Stromal cell of bone marrow (primary cell): Measurements from ENCODE around the gene ATP2C1.

Experiments used
- DNase-seq: peaks from one replicate; pipeline ENCODE4 v3.0.0-alpha.2; 2012; ENCODE audit warnings: low read depth

ATP2C1 gene

DNA sequence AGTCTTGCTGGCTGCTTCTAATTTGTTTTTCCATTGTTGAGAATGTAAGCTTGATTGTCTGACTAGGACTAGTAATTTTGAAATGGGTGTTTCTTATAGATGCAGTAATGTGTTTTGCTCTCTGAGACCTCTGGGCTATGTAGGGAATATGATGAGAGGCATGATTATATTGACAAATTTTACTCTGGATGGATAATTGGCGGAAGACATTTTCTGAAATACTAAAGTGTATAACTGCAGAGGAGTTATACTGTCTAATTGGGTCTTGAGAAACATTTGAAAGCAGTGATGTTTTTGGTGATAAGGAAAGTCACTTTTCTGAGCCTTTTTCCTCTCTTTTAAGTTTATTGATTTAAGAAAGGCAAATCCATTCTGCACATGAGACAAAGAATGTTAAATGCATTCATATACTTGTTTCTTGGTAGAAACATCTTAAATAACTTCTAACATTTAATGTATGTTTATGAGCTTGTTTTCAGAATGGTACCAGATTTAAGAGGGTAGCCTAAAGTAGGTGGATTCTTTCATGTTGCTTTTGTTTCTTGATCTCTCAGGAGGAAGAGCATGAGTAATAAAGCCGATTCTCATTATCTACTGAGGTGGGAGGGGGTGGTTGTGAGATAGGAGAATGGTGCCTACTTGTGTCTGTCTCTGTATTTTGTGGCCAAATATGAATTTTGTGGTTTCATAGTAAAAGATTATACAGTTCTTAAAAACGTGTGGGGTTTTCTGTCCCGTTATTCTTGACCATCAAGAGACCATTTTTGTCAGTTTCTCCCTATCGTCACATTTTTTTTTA is 2.0 kb downstream of the ATP2C1 start:
- DNase-seq: no peak

DNA sequence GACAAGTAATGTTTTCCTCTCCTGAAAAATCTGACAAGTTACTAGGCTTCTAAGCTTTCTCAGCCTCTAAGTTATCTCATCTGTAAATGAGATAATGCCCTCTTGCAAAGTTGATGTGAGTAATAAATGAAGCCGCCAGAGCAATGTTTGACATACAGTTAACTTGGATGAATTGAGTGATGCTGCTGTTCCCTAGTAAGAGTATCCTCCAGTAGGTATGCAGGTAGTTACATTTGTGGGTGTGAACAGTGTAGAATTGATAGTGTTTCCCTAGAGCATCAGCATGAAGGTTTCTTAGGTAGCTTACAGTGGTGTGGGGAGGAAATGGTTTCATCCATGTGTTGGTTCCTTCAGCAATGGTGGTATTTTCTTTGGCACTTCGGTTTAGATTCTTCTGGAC is 3.4 kb downstream of the ATP2C1 start:
- no peak for DNase-seq

DNA sequence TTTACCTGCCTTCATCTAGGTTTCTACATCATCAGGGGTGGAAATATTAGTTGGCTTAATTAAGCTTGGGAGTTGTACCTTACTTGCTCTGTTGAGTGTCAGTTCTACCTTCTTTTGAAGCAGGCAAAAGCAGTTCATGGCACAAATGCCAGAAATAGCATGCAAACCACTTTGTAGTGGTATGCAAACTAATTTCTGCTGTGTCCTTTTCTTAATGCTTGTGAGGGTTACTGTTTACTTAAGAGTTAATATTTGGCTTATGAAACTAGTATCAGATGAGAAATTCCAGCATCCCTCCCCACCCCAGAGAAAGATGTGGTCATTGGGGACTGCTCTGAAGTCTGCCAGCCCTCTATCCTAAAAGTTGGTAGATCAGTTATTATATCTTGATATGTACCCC is 7.1 kb downstream of the ATP2C1 start:
- no peak for DNase-seq

DNA sequence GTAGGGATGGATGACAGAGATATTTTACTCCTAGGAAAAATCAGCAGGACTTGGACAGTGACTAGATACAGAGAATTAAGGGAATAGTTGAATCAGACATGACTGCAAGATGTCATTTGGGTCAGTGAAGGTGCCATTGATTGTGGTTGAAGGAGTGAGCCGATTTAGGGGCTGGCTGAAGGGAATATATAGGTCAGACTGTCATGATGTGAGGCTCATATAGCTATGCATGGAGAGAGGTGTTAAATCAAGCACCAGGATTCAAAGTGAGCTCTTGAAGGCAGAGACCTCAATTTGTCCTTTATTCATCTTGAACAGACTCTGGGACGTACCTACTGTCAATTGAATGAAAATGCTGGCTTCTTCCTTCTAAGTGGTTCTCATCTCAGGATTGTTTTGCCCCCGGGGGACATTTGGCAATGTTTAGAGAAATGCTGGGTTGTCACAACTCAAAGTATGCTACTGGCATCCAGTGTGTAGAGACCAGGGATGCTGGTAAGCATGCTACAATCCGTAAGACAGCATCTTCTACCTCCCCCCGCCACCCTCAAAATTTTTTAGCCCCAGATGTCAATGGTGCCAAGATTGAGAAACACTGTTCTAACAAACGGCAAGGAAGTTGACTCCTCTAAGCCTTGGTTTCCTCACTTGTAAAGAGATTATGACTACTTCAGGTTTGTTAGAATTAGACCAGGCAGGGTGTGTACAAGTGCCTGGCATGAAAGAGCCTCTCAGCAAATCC is 7.8 kb downstream of the ATP2C1 start:
- DNase-seq: no peak

DNA sequence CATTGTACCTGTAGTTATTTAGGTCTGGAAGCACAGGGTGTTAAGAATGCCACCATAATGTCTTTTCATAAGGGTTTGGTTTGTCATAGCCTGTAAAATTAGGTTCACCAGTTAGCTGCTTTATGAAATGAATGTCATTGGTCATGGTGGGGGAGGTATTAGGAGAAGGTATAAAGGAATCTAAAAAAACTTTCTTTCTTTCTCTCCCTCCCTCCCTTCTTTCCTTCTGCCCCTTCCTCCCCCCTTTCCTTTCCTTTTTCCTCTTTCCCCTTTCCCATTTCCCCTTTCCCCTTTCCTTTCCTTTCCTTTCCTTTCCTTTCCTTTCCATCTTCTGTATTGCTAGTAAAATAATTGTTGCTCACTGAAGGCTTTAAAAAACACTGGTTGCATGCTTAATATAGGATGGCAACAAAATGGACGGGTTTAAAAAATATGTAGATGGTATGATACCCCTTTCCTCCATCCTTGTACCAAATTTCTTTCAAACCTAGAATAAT is 9.6 kb downstream of the ATP2C1 start:
- no peak for DNase-seq

- no peak for DNase-seq
Observed at GRCh38 chr3:130904491-130904890, 10.6 kb downstream of the ATP2C1 start.

DNA sequence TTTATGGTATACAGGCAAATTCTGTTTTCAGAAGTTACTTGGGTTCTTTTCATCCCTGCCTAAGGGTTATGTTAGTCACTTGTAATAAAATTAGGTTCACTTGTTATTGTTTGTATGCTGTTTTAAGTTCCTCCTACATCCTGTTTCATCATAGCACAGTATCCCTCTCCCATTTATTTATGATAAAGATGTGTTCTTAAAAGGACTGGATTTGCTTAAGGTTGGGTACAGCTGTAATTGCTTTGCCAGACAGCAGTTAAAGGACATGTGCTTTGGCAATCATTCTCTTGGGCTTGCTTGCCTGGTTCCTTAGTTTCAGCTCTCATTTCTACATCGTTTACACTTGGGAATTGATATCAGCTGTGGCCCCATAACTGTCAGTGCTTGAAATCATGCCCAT is 11.7 kb downstream of the ATP2C1 start:
- DNase-seq: no peak

GRCh38 chr3:130906374-130906995 is 12.6 kb downstream of the ATP2C1 start:
- no peak for DNase-seq

GRCh38 chr3:130907500-130907899 is 13.6 kb downstream of the ATP2C1 start:
- DNase-seq: no peak

GRCh38 chr3:130907966-130908365 is 14.1 kb downstream of the ATP2C1 start:
- DNase-seq: no peak

DNA sequence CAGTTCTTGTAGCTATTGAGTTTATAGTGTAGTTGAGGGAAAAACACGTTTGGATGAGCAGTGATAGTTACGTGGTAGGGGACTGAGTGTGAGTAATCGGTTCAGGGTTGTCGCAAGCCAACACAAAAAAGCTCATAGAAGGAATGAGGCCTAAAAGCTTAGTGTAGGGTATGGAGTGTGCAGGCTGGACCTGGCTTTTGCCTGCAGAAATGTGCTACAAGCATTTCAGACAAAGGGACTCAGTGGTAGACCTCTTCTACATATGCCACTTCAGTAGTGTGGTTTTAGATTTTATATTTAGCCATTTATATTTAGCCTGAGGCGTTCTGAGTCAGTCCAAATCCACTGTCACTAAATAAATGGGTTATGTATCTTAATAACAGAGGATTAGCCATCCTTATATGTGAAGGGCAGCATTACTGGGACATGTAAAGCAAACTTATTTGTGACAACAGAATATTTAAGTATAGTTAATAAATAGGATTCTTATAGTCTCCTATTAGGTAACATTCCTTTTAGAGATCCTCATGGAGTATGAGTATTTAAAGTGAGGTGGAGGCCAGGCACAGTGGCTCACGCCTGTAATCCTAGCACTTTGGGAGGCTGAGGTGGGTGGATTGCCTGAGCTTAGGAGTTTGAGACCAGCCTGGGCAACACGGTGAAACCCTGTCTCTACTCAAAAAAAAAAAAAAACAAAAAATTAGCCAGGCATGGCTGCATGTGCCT is 21.8 kb downstream of the ATP2C1 start:
- no peak for DNase-seq

GRCh38 chr3:130916507-130917167 is 22.8 kb downstream of the ATP2C1 start:
- no peak for DNase-seq

DNA sequence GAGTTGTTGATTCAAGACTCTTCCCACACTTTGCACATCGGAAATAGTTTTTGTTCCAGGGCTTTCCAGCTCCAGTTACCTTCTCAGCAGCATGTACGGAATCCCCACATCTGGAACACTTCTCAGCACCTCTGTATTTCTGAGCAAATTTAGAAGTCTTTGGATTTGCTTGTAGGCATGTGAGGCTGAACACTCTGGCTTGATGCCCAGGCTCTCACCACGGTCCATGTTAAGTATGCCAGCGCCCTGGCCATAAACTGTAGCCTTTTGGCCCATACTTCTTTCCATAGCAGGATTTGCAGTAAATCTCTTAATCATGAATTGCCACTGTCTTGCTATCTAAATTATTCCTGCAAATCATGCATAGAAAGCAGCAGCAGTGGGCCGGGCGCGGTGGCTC is 24.4 kb downstream of the ATP2C1 start:
- DNase-seq: no peak

GRCh38 chr3:130925628-130926027 is 31.7 kb downstream of the ATP2C1 start:
- no peak for DNase-seq

GRCh38 chr3:130926504-130926903 is 32.6 kb downstream of the ATP2C1 start:
- DNase-seq: no peak

GRCh38 chr3:130929804-130930203 is 35.9 kb downstream of the ATP2C1 start:
- DNase-seq: no peak

- DNase-seq: no peak
Observed at GRCh38 chr3:130932979-130933378, 39.1 kb downstream of the ATP2C1 start.

DNA sequence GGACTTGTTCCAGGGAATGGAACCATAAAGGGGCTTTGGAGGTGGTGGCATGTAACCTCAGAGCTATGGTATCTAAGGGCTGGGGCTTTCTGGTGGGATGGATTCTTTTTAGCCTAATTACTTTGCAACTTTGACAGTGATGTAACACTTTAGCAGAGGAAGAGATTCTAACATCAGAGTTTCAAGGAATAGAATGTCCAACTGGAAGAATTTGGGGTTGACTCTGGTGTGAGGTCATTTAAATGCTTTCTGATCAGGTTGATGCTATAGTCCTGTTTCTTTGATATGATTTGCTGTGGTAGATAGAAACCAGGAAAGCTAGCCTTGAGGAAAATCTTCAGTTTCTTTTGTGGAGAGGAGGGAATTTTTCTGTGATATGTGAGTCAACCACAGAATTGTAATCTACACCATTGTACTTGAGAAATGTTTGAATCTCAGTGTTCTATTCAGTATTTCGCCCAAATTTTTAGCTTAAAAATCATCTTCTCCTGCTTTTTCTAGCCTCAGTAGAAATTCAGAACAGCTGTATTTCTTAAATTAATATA is 40.0 kb downstream of the ATP2C1 start:
- DNase-seq: no peak

DNA sequence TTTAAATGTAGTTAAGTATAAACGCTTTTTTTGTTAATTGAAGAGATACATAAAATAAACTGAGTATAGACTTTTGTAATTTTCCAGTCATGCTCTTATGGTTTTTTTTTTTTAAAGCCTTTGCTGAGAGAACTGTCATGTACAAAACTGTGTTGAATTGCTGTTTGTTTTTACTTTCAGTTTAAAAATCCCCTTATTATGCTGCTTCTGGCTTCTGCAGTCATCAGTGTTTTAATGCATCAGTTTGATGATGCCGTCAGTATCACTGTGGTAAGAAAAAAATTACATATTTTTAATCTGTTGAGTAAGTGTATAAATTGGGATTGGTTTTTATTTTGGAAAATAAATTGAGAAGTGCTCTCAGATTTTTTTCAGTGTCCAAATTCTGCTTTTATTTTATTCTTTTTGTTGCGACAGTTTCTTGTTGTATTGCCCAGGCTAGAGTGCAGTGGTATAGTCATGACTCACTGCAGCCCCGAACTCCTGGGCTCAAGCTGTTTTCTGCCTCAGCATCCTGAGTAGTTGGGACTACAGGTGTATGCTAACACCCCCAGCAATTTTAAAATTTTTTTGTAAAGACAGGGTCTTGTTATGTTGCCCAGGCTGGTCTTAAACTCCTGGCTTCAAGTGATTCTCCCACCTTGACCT is 40.7 kb downstream of the ATP2C1 start:
- no peak for DNase-seq

GRCh38 chr3:130935761-130936492 is 42.0 kb downstream of the ATP2C1 start:
- DNase-seq: peak; percentile 49
